Natural killer cell (primary cell): ENCODE measurements around the gene CAMSAP2. TPM values are rescaled to one million over a fixed set of nuclear protein-coding genes. Genes with fewer than 3 reads are reported as not detected.

Experiments used
- ATAC-seq, 3 donors: fragments of 150-1000 bp in 2 of 3; fragments of 200-7000 bp in 1 of 3; cut with Tn5 transposase; 1 replicate in 1 of 3; 2 replicates in 2 of 3; pipeline ENCODE4 v1.10.0; 2021; ENCODE audit warnings: mild to moderate bottlenecking in 2 of 3, moderate library complexity in 2 of 3
- DNase-seq, 2 donors: peaks; one replicate each; pipeline versions ENCODE4 v3.0.0 to v3.0.0-alpha.2; 2013 to 2021; ENCODE audit warnings: mixed read lengths in 1 of 2
- H3K27ac ChIP-seq: one replicate; pipeline ENCODE4 v1.5.1; 2013; ENCODE audit warnings: mild to moderate bottlenecking, low read length
- H3K27me3 ChIP-seq: one replicate; pipeline ENCODE4 v1.6.1; 2013; ENCODE audit warnings: low read length; ENCODE audit not compliant: control insufficient read depth, insufficient read depth
- H3K36me3 ChIP-seq: one replicate; pipeline ENCODE4 v1.6.1; 2013; ENCODE audit warnings: low read length; ENCODE audit not compliant: control insufficient read depth, insufficient read depth
- H3K4me1 ChIP-seq: one replicate; pipeline ENCODE4 v1.6.1; 2013; ENCODE audit warnings: low read length; ENCODE audit not compliant: control insufficient read depth, insufficient read depth
- H3K4me3 ChIP-seq: one replicate; pipeline ENCODE4 v1.5.1; 2013; ENCODE audit warnings: low read length
- H3K9me3 ChIP-seq: one replicate; pipeline ENCODE4 v1.6.1; 2013; ENCODE audit warnings: low read length; ENCODE audit not compliant: control insufficient read depth, insufficient read depth
- H3K27ac Mint-ChIP-seq, 2 donors: one replicate each; pipeline ENCODE4 v1.8.0; 2022; ENCODE audit warnings: mild to moderate bottlenecking in 2 of 2, mixed read lengths in 2 of 2, moderate library complexity in 1 of 2
- H3K27me3 Mint-ChIP-seq, 2 donors: one replicate each; pipeline ENCODE4 v1.8.0; 2022; ENCODE audit warnings: low read depth in 2 of 2, mixed read lengths in 2 of 2
- H3K36me3 Mint-ChIP-seq: one replicate; pipeline ENCODE4 v1.8.0; 2022; ENCODE audit warnings: mixed read lengths
- H3K4me1 Mint-ChIP-seq, 2 donors: one replicate each; pipeline ENCODE4 v1.8.0; 2022; ENCODE audit warnings: mixed read lengths in 2 of 2
- H3K4me3 Mint-ChIP-seq: one replicate; pipeline ENCODE4 v1.8.0; 2022; ENCODE audit warnings: mild to moderate bottlenecking, moderate library complexity, mixed read lengths
- H3K9me3 Mint-ChIP-seq, 2 donors: one replicate each; pipeline ENCODE4 v1.8.0; 2022; ENCODE audit warnings: mixed read lengths in 2 of 2
- CTCF ChIP-seq: fragments of 200-600 bp; IDR thresholded peaks from one replicate; pipeline ENCODE4 v1.8.0; 2022; ENCODE audit warnings: antibody characterized with exemption
- WGBS: methylation state at CpG from one replicate; pipeline ENCODE4 v1.1.7; 2013; ENCODE audit warnings: missing lambda C conversion rate; ENCODE audit not compliant: insufficient coverage; 5-methylcytosine and 5-hydroxymethylcytosine counted together
- intact Hi-C: fragments of 100-400 bp; cut with micrococcal nuclease; formaldehyde crosslinking; loops from one replicate; pipeline ENCODE4 v1.14.2; 2022
- total RNA-seq, 4 donors: library from RNA; stranded (reverse); fragments of 120-200 nt in 1 of 4; gene quantifications; one replicate each; pipeline versions ENCODE4 v1.2.3 to v1.2.4, GENCODE V29; 2013 to 2022

CAMSAP2 gene
- total RNA-seq, 3 donors from 2014 or later (not counting 1 experiment from before 2014, with no cell fraction given): 0.25 to 0.89 (median 0.50) TPM

- peaks cover 0 to 10% of the 10 kb centered on the region in 2 donors for H3K4me1 Mint-ChIP-seq
- H3K36me3 Mint-ChIP-seq: no peaks in the 10 kb centered on the region
- TF ChIP-seq CTCF: no peak
- intact Hi-C loops: loop anchor here (5.0 kb wide), 1 partner anchor 45 kb away; no protein-coding TSS in a partner anchor
- Histone ChIP-seq H3K27ac (no peak overlapping the region), H3K4me3 (no peak overlapping the region), H3K9me3 (no peaks in the 10 kb centered on the region), H3K36me3 (no peaks in the 10 kb centered on the region), H3K27me3 (peaks cover under 1% of the 10 kb centered on the region), H3K4me1 (peaks cover 25% of the 10 kb centered on the region)
- H3K27ac Mint-ChIP-seq: peak overlapping the region in 1 of 2 donors; percentile 32
- 80% methylated on average over 5 of the region's 5 CpGs for WGBS
- no peaks in the 10 kb centered on the region for H3K9me3 Mint-ChIP-seq
- DNase-seq (no peak), ATAC-seq (no peak)
- H3K4me3 Mint-ChIP-seq: no peak overlapping the region
- H3K27me3 Mint-ChIP-seq: peaks cover 10% of the 10 kb centered on the region in 2 donors
These were observed 169.0 kb downstream of the CAMSAP2 start for GRCh38 chr1:200907611-200908097.

- no peak for TF ChIP-seq CTCF
- H3K36me3 Mint-ChIP-seq: no peaks in the 10 kb centered on the region
- no peak overlapping the region for H3K4me3 ChIP-seq
- no peaks in the 10 kb centered on the region for H3K36me3 ChIP-seq
- peaks cover 25% of the 10 kb centered on the region for H3K4me1 ChIP-seq
- intact Hi-C loops: loop anchor here (5.0 kb wide), 1 partner anchor 46 kb away; no protein-coding TSS in a partner anchor
- no peaks in the 10 kb centered on the region for H3K9me3 Mint-ChIP-seq
- ATAC-seq (no peak), DNase-seq (no peak)
- no peak overlapping the region for H3K27ac ChIP-seq
- H3K9me3 ChIP-seq: no peaks in the 10 kb centered on the region
- no peak overlapping the region for H3K4me3 Mint-ChIP-seq
- 91% methylated on average over 6 of the region's 6 CpGs for WGBS
- H3K4me1 Mint-ChIP-seq: peaks cover 0 to 10% of the 10 kb centered on the region in 2 donors
- peaks cover 10% of the 10 kb centered on the region in 2 donors for H3K27me3 Mint-ChIP-seq
- H3K27ac Mint-ChIP-seq: peak overlapping the region in 1 of 2 donors; percentile 32
- no peaks in the 10 kb centered on the region for H3K27me3 ChIP-seq
These were observed 169.6 kb downstream of the CAMSAP2 start for GRCh38 chr1:200908191-200908868.

GRCh38 chr1:200909071-200909470 is 170.4 kb downstream of the CAMSAP2 start:
- intact Hi-C loops: loop anchor here (5.0 kb wide), 1 partner anchor 47 kb away; no protein-coding TSS in a partner anchor
- Mint-ChIP-seq H3K36me3 (no peaks in the 10 kb centered on the region), H3K4me1 (peaks cover 0 to 10% of the 10 kb centered on the region in 2 donors), H3K27me3 (peaks cover 10% of the 10 kb centered on the region in 2 donors), H3K27ac (no peak overlapping the region), H3K9me3 (no peaks in the 10 kb centered on the region), H3K4me3 (no peak overlapping the region)
- DNase-seq (no peak), ATAC-seq (no peak)
- no peak overlapping the region for H3K4me3 ChIP-seq
- H3K9me3 ChIP-seq: no peaks in the 10 kb centered on the region
- no peak for TF ChIP-seq CTCF
- 80% methylated on average over 5 of the region's 5 CpGs for WGBS
- H3K36me3 ChIP-seq: no peaks in the 10 kb centered on the region
- no peak overlapping the region for H3K27ac ChIP-seq
- H3K4me1 ChIP-seq: peaks cover 20% of the 10 kb centered on the region
- no peaks in the 10 kb centered on the region for H3K27me3 ChIP-seq
